DOHH2 (cell line): ENCODE data around the gene TCF12.

Experiments
- H3F3A ChIP-seq: fragments of 200-600 bp; sonication (generic), shearing (Covaris generic); 2 replicates; pipeline ENCODE4 v1.6.0; 2016; ENCODE audit warnings: antibody characterized with exemption, mild to moderate bottlenecking; ENCODE audit not compliant: control insufficient read depth, insufficient read depth
- H3K27ac ChIP-seq: fragments of 200-600 bp; sonication (generic); 2 replicates; pipeline ENCODE4 v1.5.1; 2014; ENCODE audit warnings: low read depth, mild to moderate bottlenecking, low read length, moderate library complexity
- H3K27me3 ChIP-seq: fragments of 200-600 bp; sonication (generic); 2 replicates; pipeline ENCODE4 v1.6.1; 2014; ENCODE audit warnings: mild to moderate bottlenecking, low read length, mixed read lengths; ENCODE audit not compliant: control insufficient read depth
- H3K36me3 ChIP-seq: fragments of 200-600 bp; sonication (generic); 2 replicates; pipeline ENCODE4 v1.6.1; 2014; ENCODE audit warnings: mild to moderate bottlenecking, low read length, moderate library complexity, mixed read lengths; ENCODE audit not compliant: control insufficient read depth
- H3K4me1 ChIP-seq: fragments of 200-600 bp; sonication (generic); 2 replicates; pipeline ENCODE4 v1.6.1; 2014; ENCODE audit warnings: mild to moderate bottlenecking, low read length, mixed read lengths; ENCODE audit not compliant: control insufficient read depth
- H3K4me2 ChIP-seq: fragments of 200-600 bp; sonication (generic); 2 replicates; pipeline ENCODE4 v1.6.0; 2014; ENCODE audit warnings: mild to moderate bottlenecking, low read length, moderate library complexity
- H3K4me3 ChIP-seq: fragments of 200-600 bp; sonication (generic); 2 replicates; pipeline ENCODE4 v1.5.1; 2014; ENCODE audit warnings: mild to moderate bottlenecking, low read length, mixed read lengths
- H3K79me2 ChIP-seq: fragments of 200-600 bp; sonication (generic); 2 replicates; pipeline ENCODE4 v1.6.1; 2014; ENCODE audit warnings: mild to moderate bottlenecking, low read length, mixed read lengths; ENCODE audit not compliant: control insufficient read depth
- H3K9me2 ChIP-seq: fragments of 200-600 bp; sonication (generic); replicated peaks from 2 replicates; pipeline ENCODE4 v1.6.1; 2014; ENCODE audit warnings: mild to moderate bottlenecking, low read length, mixed read lengths; ENCODE audit not compliant: control insufficient read depth
- H3K9me3 ChIP-seq: fragments of 200-600 bp; sonication (generic); 2 replicates; pipeline ENCODE4 v1.6.1; 2014; ENCODE audit warnings: antibody characterized with exemption, low read length, mixed read lengths; ENCODE audit not compliant: control insufficient read depth, insufficient read depth
- H4K20me1 ChIP-seq: fragments of 200-600 bp; sonication (generic); 2 replicates; pipeline ENCODE4 v1.6.0; 2014; ENCODE audit warnings: low read depth, mild to moderate bottlenecking, antibody characterized with exemption, low read length, moderate library complexity; ENCODE audit not compliant: control insufficient read depth, insufficient read depth
- EZH2phosphoT487 ChIP-seq: fragments of 200-600 bp; sonication (generic); IDR thresholded peaks from 2 replicates; pipeline ENCODE4 v1.6.1; 2017; ENCODE audit warnings: borderline replicate concordance, mild to moderate bottlenecking, antibody characterized with exemption, low read length, moderate library complexity, mixed read lengths
- TF ChIP-seq, protein P1 (sequence below): fragments of 200-600 bp; sonication (generic); IDR thresholded peaks from one replicate; pipeline ENCODE4 v1.5.1; 2014; ENCODE audit warnings: antibody characterized with exemption, mild to moderate bottlenecking, low read depth, low read length; ENCODE audit not compliant: poor library complexity, severe bottlenecking

TCF12 gene

DNA sequence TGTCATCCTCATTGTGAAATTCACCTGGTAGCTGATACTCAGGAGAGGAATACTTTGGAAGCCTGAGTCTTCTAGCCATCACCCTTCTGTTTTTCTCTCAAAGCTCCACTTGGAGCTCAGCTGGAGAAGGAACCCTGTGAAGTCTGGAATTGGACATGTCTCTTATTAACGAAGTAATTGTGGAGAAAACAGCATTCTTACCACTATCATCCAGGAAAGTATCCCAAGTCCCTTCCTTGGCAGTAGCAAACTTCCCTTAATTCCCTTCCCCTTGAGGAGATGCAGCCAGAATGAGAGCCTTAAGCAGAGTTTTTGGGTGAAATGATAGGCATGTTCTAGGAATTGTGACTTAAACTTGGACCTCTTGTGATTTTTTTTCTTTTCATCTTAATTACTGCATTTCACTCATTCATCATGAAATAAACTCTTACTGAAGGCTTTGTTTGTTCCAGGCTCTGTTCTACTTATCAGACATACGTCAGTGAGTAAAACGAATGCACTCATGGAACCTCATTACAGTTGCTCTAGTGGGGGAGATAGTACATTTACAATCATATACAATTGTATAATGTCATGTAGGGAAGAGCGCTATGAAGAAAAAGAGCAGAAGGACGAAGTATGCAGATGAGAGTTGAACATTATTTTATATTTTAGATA, 30.5 kb upstream of the TCF12 start:
- TF ChIP-seq EZH2phosphoT487 = no peak
- TF ChIP-seq, protein P1, sequence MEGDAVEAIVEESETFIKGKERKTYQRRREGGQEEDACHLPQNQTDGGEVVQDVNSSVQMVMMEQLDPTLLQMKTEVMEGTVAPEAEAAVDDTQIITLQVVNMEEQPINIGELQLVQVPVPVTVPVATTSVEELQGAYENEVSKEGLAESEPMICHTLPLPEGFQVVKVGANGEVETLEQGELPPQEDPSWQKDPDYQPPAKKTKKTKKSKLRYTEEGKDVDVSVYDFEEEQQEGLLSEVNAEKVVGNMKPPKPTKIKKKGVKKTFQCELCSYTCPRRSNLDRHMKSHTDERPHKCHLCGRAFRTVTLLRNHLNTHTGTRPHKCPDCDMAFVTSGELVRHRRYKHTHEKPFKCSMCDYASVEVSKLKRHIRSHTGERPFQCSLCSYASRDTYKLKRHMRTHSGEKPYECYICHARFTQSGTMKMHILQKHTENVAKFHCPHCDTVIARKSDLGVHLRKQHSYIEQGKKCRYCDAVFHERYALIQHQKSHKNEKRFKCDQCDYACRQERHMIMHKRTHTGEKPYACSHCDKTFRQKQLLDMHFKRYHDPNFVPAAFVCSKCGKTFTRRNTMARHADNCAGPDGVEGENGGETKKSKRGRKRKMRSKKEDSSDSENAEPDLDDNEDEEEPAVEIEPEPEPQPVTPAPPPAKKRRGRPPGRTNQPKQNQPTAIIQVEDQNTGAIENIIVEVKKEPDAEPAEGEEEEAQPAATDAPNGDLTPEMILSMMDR = no peak
- H3K4me2 ChIP-seq = peak overlapping the region; percentile 76
- H3K27me3 ChIP-seq = no peaks in the 10 kb centered on the region
- peaks cover 36% of the 10 kb centered on the region for H3K4me1 ChIP-seq
- no peaks in the 10 kb centered on the region for H3K9me3 ChIP-seq
- no peaks in the 10 kb centered on the region for H4K20me1 ChIP-seq
- H3K27ac ChIP-seq = peak overlapping the region; percentile 51
- H3K36me3 ChIP-seq = no peaks in the 10 kb centered on the region
- H3K4me3 ChIP-seq = peak overlapping the region; percentile 79
- 0 out of 2 replicates have a peak, but pooled peaks cover 2% of the 10 kb centered on the region for H3K9me2 ChIP-seq
- no peaks in the 10 kb centered on the region for H3K79me2 ChIP-seq
- H3F3A ChIP-seq = peaks cover 18% of the 10 kb centered on the region; the same call in 1 of the 2 replicates

DNA sequence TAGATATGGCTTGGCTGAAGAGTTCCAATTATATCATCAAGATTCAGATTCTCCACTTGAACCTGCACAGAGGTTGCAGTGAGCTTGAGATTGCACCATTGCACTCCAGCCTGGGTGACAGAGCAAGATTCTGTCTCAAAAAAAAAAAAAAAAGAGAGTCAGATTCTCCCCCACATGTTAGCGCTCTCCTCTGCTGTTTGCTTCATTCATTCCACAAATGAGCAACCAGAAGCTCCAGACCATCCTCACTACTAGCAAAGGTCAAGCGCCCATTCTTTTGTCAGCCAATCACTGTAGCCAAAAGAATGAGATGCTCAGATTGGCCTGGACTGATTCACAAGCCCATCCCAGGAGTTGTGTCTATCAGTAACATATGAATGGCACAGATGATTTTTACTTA, 28.4 kb upstream of the TCF12 start:
- 0 out of 2 replicates have a peak, but pooled peaks cover 2% of the 10 kb centered on the region for H3K9me2 ChIP-seq
- no peaks in the 10 kb centered on the region for H4K20me1 ChIP-seq
- H3K9me3 ChIP-seq = no peaks in the 10 kb centered on the region
- TF ChIP-seq, protein P1 = no peak
- TF ChIP-seq EZH2phosphoT487 = no peak
- peaks cover 18% of the 10 kb centered on the region; the same call in 1 of the 2 replicates for H3F3A ChIP-seq
- no peak overlapping the region for H3K4me3 ChIP-seq
- peaks cover 36% of the 10 kb centered on the region for H3K4me1 ChIP-seq
- H3K79me2 ChIP-seq = no peaks in the 10 kb centered on the region
- H3K27me3 ChIP-seq = no peaks in the 10 kb centered on the region
- H3K36me3 ChIP-seq = no peaks in the 10 kb centered on the region
- H3K27ac ChIP-seq = no peak overlapping the region
- H3K4me2 ChIP-seq = no peak overlapping the region

GRCh38 chr15:56891852-56892440, 26.5 kb upstream of the TCF12 start:
- Histone ChIP-seq H3K79me2 (no peaks in the 10 kb centered on the region), H4K20me1 (no peaks in the 10 kb centered on the region), H3K4me1 (peaks cover 19% of the 10 kb centered on the region)

More at GRCh38 chr15:56891852-56892440, 26.5 kb upstream of the TCF12 start:
- Histone ChIP-seq H3K4me2 (no peak overlapping the region), H3K27ac (no peak overlapping the region), H3F3A (0 out of 2 replicates have a peak, but pooled peaks cover 3% of the 10 kb centered on the region), H3K9me2 (0 out of 2 replicates have a peak, but pooled peaks cover 2% of the 10 kb centered on the region), H3K9me3 (no peaks in the 10 kb centered on the region), H3K36me3 (no peaks in the 10 kb centered on the region), H3K4me3 (no peak overlapping the region), H3K27me3 (no peaks in the 10 kb centered on the region)
- TF ChIP-seq, protein P1 = no peak
- no peak for TF ChIP-seq EZH2phosphoT487
